Smooth muscle cell (in vitro differentiated cells): ENCODE data around the gene TSPAN19. TPM values are rescaled to one million over a fixed set of nuclear protein-coding genes. Genes with fewer than 3 reads are reported as not detected.

ENCODE experiments used
- DNase-seq: peaks from one replicate; lab custom pipeline; 2025; ENCODE audit not compliant: unreplicated experiment; lab: John Stamatoyannopoulos, UW
- H2AFZ ChIP-seq: fragments of 200-600 bp; sonication (generic); 2 replicates; pipeline ENCODE4 v1.6.0; 2016; ENCODE audit warnings: antibody characterized with exemption, low read depth, mild to moderate bottlenecking
- H3F3A ChIP-seq: fragments of 200-600 bp; sonication (generic); 2 replicates; pipeline ENCODE4 v1.6.0; 2017; ENCODE audit warnings: antibody characterized with exemption, low read depth
- H3K27ac ChIP-seq: fragments of 200-600 bp; sonication (generic); 2 replicates; pipeline ENCODE4 v1.5.1; 2016; ENCODE audit warnings: low read depth, mild to moderate bottlenecking
- H3K27me3 ChIP-seq: fragments of 200-600 bp; sonication (generic); 2 replicates; pipeline ENCODE4 v1.6.1; 2016; ENCODE audit warnings: low read depth, mild to moderate bottlenecking
- H3K36me3 ChIP-seq: fragments of 200-600 bp; sonication (generic); 2 replicates; pipeline ENCODE4 v1.5.1; 2016; ENCODE audit warnings: low read depth
- H3K4me1 ChIP-seq: fragments of 200-600 bp; sonication (generic); 2 replicates; pipeline ENCODE4 v1.5.1; 2016; ENCODE audit warnings: low read depth
- H3K4me2 ChIP-seq: fragments of 200-600 bp; sonication (generic); 2 replicates; pipeline ENCODE4 v1.6.0; 2016; ENCODE audit warnings: mild to moderate bottlenecking
- H3K4me3 ChIP-seq: fragments of 200-600 bp; sonication (generic); 2 replicates; pipeline ENCODE4 v1.5.1; 2016; ENCODE audit warnings: mild to moderate bottlenecking
- H3K79me2 ChIP-seq: fragments of 200-600 bp; sonication (generic); 2 replicates; pipeline ENCODE4 v1.6.0; 2016; ENCODE audit warnings: low read depth, mild to moderate bottlenecking
- H3K9ac ChIP-seq: fragments of 200-600 bp; sonication (generic); 2 replicates; pipeline ENCODE4 v1.6.0; 2016; ENCODE audit warnings: low read depth
- H3K9me3 ChIP-seq: fragments of 200-600 bp; sonication (generic); replicated peaks from 2 replicates; pipeline ENCODE4 v1.5.1; 2016; ENCODE audit warnings: low read depth
- H4K20me1 ChIP-seq: fragments of 200-600 bp; sonication (generic); 2 replicates; pipeline ENCODE4 v1.6.0; 2016; ENCODE audit warnings: low read depth
- CTCF ChIP-seq: fragments of 200-600 bp; sonication (generic); IDR thresholded peaks from 2 replicates; pipeline ENCODE4 v1.5.1; 2017; ENCODE audit warnings: borderline replicate concordance, mild to moderate bottlenecking, antibody characterized with exemption; ENCODE audit not compliant: insufficient read depth, poor library complexity, severe bottlenecking
- WGBS: methylation state at CpG from one replicate; pipeline ENCODE4 v1.1.7; 2016; ENCODE audit warnings: low lambda C conversion rate; 5-methylcytosine and 5-hydroxymethylcytosine counted together
- polyA plus RNA-seq: library from polyadenylated mRNA; unstranded; fragments of >200 nt; fragmentation: Nextera tagmentation; extraction: Ambion mirVana; gene quantifications from 2 replicates; pipeline ENCODE4 v1.2.1, GENCODE V29; 2016
- total RNA-seq: library from RNA; depleted of rRNA; stranded (reverse); fragments of >200 nt; gene quantifications from 2 replicates; pipeline ENCODE4 v1.2.3, GENCODE V29; 2014

TSPAN19 gene
- total and polyA plus RNA-seq, 2 experiments from 2014 or later = not detected

GRCh38 chr12:84974155-84974815 lies 61.8 kb downstream of the TSPAN19 start:
- no peak for DNase-seq
- Histone ChIP-seq H3K9ac (no peak overlapping the region), H4K20me1 (no peaks in the 10 kb centered on the region), H3K4me3 (no peak overlapping the region), H3K27ac (no peak overlapping the region), H3K4me2 (no peak overlapping the region), H3K4me1 (peaks cover 19% of the 10 kb centered on the region), H3F3A (no peaks in the 10 kb centered on the region), H3K36me3 (no peaks in the 10 kb centered on the region), H3K9me3 (no peaks in the 10 kb centered on the region), H3K79me2 (no peaks in the 10 kb centered on the region), H3K27me3 (no peaks in the 10 kb centered on the region), H2AFZ (no peak overlapping the region)
- no peak for TF ChIP-seq CTCF
- 95% methylated on average over 2 of the region's 2 CpGs for WGBS

GRCh38 chr12:84973026-84973425 lies 63.1 kb downstream of the TSPAN19 start:
- Histone ChIP-seq H3K27me3 (no peaks in the 10 kb centered on the region), H3K4me1 (peaks cover 16% of the 10 kb centered on the region), H3K36me3 (no peaks in the 10 kb centered on the region), H3K27ac (no peak overlapping the region), H2AFZ (no peak overlapping the region), H3K4me3 (no peak overlapping the region), H3K4me2 (no peak overlapping the region), H3K9ac (no peak overlapping the region), H3K79me2 (no peaks in the 10 kb centered on the region), H3F3A (no peaks in the 10 kb centered on the region), H3K9me3 (no peaks in the 10 kb centered on the region), H4K20me1 (no peaks in the 10 kb centered on the region)
- no peak for TF ChIP-seq CTCF
- no peak for DNase-seq

GRCh38 chr12:84969226-84969625 lies 66.9 kb downstream of the TSPAN19 start:
- Histone ChIP-seq H3K4me1 (peaks cover 16% of the 10 kb centered on the region), H4K20me1 (no peaks in the 10 kb centered on the region), H3K27ac (no peak overlapping the region), H3K4me2 (no peak overlapping the region), H3F3A (no peaks in the 10 kb centered on the region), H3K36me3 (no peaks in the 10 kb centered on the region), H3K9ac (no peak overlapping the region), H3K4me3 (no peak overlapping the region), H3K79me2 (no peaks in the 10 kb centered on the region), H3K9me3 (no peaks in the 10 kb centered on the region), H3K27me3 (no peaks in the 10 kb centered on the region), H2AFZ (no peak overlapping the region)
- DNase-seq = no peak
- 81% methylated on average over 3 of the region's 3 CpGs for WGBS
- TF ChIP-seq CTCF = no peak

Other genes starting within 250 kb of the TSPAN19 start
- 11.6 and 21.1 TPM in 2 replicates for gene SLC6A15, start 123.5 kb downstream of the TSPAN19 start, total RNA-seq
- 4.4 and 6.4 TPM in 2 replicates for gene SLC6A15, start 123.5 kb downstream of the TSPAN19 start, polyA plus RNA-seq
- 0.49 and 1.3 TPM in 2 replicates for gene LRRIQ1, start 74 bp upstream of the TSPAN19 start, total RNA-seq
- 1.3 and 3.0 TPM in 2 replicates for gene LRRIQ1, start 74 bp upstream of the TSPAN19 start, polyA plus RNA-seq
- gene ALX1, start 243.9 kb upstream of the TSPAN19 start, total RNA-seq = 1.5 and 3.1 TPM in 2 replicates
- 0.69 and 3.5 TPM in 2 replicates for gene ALX1, start 243.9 kb upstream of the TSPAN19 start, polyA plus RNA-seq